ENCODE measurements around the gene SCIN.
"Not testable (repeated sequence)": the region's sequence is repeated elsewhere in the genome, so short reads cannot be mapped to it uniquely, and the experiment has no call there.

Gene SCIN

GRCh38 chr7:12686891-12687717 lies 116.6 kb downstream of the SCIN start, which contains the start of gene ARL4A:
Gene ARL4A (plus strand): TSS chr7:12687633. CDS start chr7:12688255, 622 bp downstream.
- DNase-seq (ENCODE audit: low read depth), result peak; percentile 80
- peak within 1 kb of the TSS; percentile 69 for H3K4me3 ChIP-seq (ENCODE audit: low read depth, low read length)
- TF ChIP-seq CTCF (IDR thresholded peaks at IDR 0.05; ENCODE audit: low read depth, low read length, missing control alignments), result no peak

DNA sequence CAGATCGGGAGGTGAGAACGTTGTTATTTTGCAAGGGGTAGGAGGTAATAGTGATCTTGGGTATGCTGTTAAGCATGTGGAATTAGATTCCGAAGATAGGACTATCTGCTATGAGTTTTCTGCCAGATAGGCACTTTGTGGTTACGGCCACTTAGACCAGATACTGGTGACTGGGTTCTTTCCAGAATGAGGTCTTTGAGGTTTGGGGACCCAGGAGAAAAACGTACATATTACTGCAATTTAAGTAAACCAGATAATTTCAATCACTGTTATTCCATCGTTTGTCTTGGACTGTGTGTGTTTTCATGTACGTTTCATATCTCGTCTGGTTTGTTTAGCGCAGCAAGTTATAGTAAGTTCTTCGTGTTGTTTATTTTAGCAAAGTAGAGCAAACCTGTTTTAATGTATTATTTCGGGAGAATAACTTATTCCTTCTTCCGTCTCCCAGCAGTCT lies 117.2 kb downstream of the SCIN start:
- no peak for TF ChIP-seq CTCF (IDR thresholded peaks at IDR 0.05; ENCODE audit: low read depth, low read length, missing control alignments)
- peak overlapping the region; percentile 69 for H3K4me3 ChIP-seq (ENCODE audit: low read depth, low read length)
- no peak for DNase-seq (ENCODE audit: low read depth)

GRCh38 chr7:12688485-12689170 lies 118.1 kb downstream of the SCIN start:
- not testable (repeated sequence) for H3K4me3 ChIP-seq (ENCODE audit: low read depth, low read length); DNase-seq (ENCODE audit: low read depth)

DNA sequence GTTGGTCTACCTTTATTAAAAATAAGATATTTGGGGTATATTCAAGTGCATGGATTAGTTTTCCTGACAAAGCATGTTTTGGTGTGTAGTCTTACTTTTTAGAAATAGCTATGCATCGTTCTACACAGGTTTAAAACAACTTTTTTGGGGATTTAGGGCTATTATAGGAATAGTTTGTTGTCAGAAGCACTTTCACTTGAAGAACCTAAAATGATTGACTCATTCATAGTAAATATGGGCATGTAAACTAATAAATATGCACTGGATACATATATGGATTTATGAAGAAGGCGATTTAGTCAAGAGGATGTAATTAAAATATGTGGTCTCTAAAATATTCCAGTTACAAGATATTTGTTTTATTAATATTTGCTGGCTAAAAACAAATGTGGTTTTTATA lies 118.9 kb downstream of the SCIN start:
- DNase-seq (ENCODE audit: low read depth), result no peak
- TF ChIP-seq CTCF (IDR thresholded peaks at IDR 0.05; ENCODE audit: low read depth, low read length, missing control alignments), result no peak
- H3K4me3 ChIP-seq (ENCODE audit: low read depth, low read length), result no peak overlapping the region

- DNase-seq (ENCODE audit: low read depth), result no peak
- no peak for TF ChIP-seq CTCF (IDR thresholded peaks at IDR 0.05; ENCODE audit: low read depth, low read length, missing control alignments)
- H3K4me3 ChIP-seq (ENCODE audit: low read depth, low read length), result no peak overlapping the region
These were observed 119.7 kb downstream of the SCIN start for GRCh38 chr7:12690041-12690878.

GRCh38 chr7:12691388-12691787 lies 120.9 kb downstream of the SCIN start:
- H3K4me3 ChIP-seq (ENCODE audit: low read depth, low read length); DNase-seq (ENCODE audit: low read depth): not testable (repeated sequence)

- no peak for DNase-seq (ENCODE audit: low read depth)
- H3K4me3 ChIP-seq (ENCODE audit: low read depth, low read length), result no peak overlapping the region
- TF ChIP-seq CTCF (IDR thresholded peaks at IDR 0.05; ENCODE audit: low read depth, low read length, missing control alignments), result no peak
These were observed 121.5 kb downstream of the SCIN start for GRCh38 chr7:12692035-12692434.
